Measurements from ENCODE around the gene DNASE2B.

The DNASE2B gene

GRCh38 chr1:84374991-84375696 lies 23.1 kb upstream of the DNASE2B start:
- DNase-seq (ENCODE audit: low read depth in 2 of 2), result no peak

GRCh38 chr1:84376000-84376910 lies 22.0 kb upstream of the DNASE2B start:
- DNase-seq (ENCODE audit: low read depth in 2 of 2), result no peak

GRCh38 chr1:84377480-84378095 lies 20.7 kb upstream of the DNASE2B start:
- no peak for DNase-seq (ENCODE audit: low read depth in 2 of 2)

GRCh38 chr1:84379138-84379916 lies 19.0 kb upstream of the DNASE2B start:
- DNase-seq (ENCODE audit: low read depth in 2 of 2), result no peak

DNA sequence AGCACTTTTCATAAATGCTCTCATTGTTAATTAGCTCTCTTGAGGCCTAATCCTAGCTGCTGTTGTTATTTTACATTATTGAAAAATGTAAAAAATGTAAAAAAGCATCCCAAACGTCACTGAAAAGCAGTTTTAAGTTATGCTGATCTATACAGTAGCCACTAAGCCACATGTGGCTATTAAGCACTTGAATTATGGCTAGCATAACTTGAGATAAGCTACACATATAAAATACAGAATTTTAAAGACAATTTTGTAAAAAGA lies 18.4 kb upstream of the DNASE2B start:
- DNase-seq (ENCODE audit: low read depth in 2 of 2), result no peak

DNA sequence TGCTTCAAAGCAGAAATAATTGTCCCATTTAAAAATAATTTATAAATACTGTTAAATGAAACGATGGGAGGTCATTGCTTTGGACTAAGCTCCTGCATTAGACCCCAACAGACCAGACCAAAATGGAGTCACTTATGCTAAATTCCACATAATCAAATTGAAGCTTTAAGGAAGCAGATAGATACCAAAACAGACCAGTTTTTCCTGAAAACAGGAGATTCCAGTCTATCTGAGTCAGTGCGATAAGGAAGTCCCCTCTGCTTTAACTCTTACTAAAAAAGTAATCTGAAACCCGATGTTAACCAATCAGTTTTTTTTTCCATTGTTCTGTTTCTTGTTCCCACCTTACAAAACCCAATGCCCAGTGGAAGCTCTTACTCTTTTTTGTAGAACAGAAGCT lies 16.2 kb upstream of the DNASE2B start:
- DNase-seq (ENCODE audit: low read depth in 2 of 2), result no peak

DNA sequence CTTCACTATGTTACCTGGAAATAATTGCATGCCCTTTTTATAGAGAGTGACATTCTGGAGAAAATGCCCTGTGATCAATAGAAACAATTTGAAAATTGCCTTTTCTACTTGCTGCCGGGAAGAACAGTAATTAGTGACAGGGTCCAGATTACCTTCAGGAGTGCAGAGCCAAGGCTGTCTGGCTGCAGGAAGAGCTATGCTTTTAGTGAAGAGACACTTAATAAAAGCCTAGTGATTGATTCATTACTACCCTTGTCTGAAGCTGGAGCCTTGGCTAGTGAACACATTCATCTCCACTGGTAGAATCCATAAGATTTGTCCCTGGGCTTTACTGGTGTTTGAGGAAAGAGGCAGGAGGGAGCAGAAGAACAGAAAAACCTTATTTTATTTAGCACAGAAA lies 12.9 kb upstream of the DNASE2B start:
- DNase-seq (ENCODE audit: low read depth in 2 of 2), result no peak

DNA sequence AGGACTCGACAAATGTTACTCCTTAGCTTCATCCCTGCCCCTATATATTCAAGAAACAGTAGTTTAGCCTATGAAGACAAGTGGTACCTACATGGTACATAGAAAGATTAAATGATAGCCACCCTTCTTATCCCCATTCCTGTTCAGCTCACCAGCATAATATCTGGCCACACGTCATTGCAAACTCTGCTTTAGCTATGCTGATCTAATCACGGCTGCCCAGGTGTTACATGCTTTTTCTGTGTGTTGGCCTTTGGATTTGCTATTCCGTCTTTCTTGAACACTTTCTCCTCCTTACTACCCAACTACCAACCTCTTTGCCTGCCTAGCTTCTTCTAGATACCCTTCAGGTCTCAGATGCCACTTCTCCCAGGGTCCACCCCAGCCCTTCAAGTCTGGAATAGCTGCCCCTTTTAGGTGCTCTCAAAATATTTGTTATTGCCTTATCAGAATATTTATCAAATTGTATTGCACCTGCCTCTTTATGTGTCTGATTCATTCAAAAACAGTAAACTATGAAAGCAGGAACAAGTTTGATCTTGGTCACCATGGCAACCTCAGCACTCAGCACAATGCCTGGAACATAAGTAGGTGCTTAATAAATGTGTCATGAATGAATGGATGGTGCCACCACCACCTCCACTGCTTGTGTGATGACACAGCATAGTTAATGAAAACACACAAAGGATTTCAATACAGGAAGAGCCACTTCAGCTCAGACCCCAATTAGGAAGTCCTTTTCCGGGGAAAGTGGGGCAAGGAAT lies 11.4 kb upstream of the DNASE2B start:
- no peak for DNase-seq (ENCODE audit: low read depth in 2 of 2)

DNA sequence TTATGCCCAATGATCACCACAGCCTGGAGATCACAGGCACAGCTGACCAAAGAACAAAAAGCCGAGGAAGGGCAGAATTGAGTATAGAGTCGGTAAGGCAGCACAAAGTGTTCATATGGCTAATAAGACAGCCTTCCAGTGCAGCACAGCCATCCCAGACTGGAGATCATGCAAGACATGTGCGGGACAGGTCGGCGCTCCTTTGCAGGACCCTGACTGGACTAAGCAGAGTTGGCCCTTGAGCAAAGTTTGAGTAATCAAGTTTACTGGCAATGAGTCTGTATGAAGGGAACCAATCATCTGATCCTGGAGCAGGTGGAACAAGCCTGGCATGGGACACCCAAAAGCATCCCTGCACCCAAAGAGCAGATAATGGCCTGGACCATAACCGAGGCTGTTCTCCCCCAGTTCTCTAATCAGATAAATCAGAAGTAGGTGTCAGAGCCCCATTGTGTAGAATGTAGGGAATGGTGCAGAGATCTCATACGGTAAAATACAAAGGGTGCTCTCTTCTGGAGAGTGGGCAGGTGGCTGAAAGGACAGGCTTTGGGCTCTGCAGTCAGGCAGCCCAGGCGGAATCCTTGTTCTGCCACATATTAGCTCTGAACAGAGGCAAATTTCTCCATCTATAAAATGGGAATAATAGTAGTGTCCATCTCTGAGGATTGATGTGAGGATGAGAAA lies 10.7 kb upstream of the DNASE2B start:
- DNase-seq (ENCODE audit: low read depth in 2 of 2), result no peak

DNA sequence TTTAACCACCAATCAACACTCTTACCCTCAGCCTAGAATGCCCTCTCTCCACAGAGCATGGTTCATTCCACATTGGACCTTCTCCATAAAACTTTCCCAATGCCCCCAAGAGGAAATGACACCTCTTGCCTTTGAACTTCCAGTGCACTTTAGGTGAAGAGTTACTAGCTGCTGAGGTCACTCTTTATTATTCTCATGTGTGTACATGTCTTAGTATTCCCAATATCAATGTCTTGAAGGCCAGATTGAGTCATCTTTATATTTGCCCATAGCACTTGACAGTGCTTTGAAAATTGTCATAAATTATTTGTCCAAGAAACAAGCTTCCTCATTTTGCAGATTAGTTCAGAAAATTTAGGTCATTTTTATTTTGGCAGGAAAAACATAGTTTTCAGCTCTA lies 8.1 kb upstream of the DNASE2B start:
- no peak for DNase-seq (ENCODE audit: low read depth in 2 of 2)

- no peak for DNase-seq (ENCODE audit: low read depth in 2 of 2)
These were observed 2.9 kb downstream of the DNASE2B start for GRCh38 chr1:84401156-84401555.

DNA sequence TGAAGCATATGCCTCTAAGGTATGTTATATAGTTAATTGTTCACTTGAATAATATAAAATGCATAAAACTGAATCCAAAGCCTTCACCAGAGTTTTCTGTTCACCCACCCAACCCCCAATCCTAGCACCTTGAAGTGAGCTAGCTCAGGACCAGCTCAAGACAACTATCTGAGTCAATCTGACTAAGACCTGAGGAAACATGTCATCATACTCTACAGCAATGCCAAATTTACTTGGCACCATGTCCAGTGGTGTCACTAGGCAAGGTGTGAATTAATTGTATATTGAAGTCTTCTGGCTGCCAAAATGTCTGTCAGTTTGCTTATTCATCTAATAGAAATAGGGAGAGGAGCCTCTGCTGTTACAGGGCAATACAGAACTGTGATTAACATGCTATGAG lies 3.8 kb downstream of the DNASE2B start:
- DNase-seq (ENCODE audit: low read depth in 2 of 2), result no peak

DNA sequence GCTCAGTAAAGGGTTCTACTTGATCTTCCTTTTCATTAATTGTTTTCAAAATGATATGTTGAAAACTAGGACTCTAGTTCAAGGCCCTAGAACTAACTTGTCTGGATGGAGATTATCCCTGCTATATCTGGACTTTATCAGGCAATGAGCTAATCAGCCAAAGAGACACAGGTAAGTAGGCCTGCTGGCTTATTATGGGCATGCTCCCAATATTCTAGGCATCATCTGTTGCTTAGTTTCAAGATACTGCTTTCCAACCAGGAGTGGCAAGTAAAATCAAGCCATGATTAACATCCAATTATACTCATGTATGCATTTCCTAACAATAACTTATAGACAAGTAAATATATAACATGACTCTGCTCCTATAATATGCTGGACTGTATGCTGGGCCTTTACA lies 4.2 kb downstream of the DNASE2B start:
- DNase-seq (ENCODE audit: low read depth in 2 of 2), result no peak

- DNase-seq (ENCODE audit: low read depth in 2 of 2), result no peak
These were observed 5.1 kb downstream of the DNASE2B start for GRCh38 chr1:84403347-84403746.

DNA sequence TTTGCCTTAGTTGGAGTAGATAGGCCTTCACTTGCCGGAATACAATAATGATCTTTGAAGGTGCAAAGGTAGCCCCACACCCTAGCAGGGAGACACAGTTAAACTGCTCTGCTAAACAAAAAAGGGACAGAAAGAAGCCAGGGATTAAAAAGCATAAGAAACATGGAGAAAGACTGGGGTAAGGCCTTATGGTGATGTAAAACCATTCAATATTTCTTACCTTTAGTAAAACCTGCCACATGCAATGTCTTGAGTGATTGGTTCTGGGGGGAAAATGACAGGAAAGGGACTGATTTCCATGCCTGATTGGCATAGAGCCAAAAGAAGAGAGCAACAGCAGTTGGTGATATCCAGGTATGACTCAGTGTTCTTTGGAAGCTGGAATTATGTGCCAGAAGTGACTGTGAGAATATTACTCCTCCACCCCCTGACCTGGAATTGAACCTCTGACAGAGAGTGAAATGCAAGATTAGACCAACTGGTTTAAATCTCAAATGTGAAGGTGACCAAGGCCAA lies 8.1 kb downstream of the DNASE2B start:
- no peak for DNase-seq (ENCODE audit: low read depth in 2 of 2)

GRCh38 chr1:84407524-84407923 lies 9.2 kb downstream of the DNASE2B start:
- no peak for DNase-seq (ENCODE audit: low read depth in 2 of 2)

- no peak for DNase-seq (ENCODE audit: low read depth in 2 of 2)
These were observed 9.7 kb downstream of the DNASE2B start for GRCh38 chr1:84407958-84408422.

DNA sequence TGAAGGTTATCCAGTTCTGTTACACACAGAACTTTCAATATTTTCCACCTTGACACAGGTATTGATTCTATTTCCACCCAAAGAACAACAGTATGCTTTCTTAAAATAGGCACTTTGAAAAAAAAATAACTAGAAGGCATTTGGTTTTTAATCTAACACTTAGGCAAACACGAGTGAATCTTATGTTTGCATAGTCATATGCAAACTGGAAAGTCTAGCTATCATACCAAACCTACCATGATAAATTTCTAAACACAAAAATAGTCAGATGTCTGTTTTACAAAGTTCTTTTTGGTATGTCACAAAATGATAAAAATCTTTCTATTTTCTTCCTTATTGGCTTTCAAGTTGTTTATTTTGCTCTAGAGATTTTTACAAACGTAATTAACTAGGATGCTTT lies 11.6 kb downstream of the DNASE2B start:
- DNase-seq (ENCODE audit: low read depth in 2 of 2), result no peak

DNA sequence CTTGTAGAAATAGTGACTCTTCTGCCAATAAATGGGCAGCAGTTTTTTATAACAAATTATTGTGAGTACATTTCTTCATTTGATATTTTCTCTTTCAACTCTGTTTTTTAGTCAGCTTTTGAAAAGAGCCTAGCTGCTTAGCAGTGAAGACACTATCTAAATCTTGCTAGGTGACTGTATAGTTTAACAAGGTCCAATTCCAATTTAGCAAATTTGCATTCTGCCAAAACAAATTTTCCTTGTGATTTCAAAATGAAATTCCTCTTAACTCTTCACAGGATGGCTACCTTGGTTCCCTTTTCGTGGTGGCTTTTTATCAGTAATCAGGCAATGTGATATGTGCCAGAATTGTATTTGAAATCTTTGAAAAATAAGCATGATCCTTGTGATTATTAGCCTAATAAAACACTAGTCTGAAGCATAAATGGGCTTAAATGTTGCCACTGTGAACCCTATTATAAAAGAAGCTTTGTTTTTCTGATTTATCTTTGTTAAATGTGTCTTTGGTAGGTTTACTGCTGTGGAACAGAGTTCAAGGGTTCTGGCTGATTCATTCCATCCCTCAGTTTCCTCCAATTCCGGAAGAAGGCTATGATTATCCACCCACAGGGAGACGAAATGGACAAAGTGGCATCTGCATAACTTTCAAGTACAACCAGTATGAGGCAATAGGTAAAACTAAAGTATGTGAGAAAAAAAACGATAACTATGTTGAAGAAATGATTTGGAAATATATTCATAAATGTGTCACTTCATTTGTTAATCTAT lies 12.2 kb downstream of the DNASE2B start:
- DNase-seq (ENCODE audit: low read depth in 2 of 2), result no peak
